ENCODE measurements around the gene TTYH2. TPM values are rescaled to one million over a fixed set of nuclear protein-coding genes. Genes with fewer than 3 reads are reported as not detected.

The TTYH2 gene
- total and polyA plus RNA-seq, 10 of the 15 experiments (the other 5 are each of a cell fraction or from before 2014, with no cell fraction given), result 0.26 to 25.2 (median 6.6) TPM

GRCh38 chr17:74252211-74252610 is 38.8 kb downstream of the TTYH2 start (continued):
- no peak for TF ChIP-seq NBN (IDR thresholded peaks at IDR 0.05)
- no peak for TF ChIP-seq PBX3 (IDR thresholded peaks at IDR 0.05; ENCODE audit: insufficient replicate concordance, low read depth, low read length)
- TF ChIP-seq ETV6 (conservative IDR thresholded peaks at IDR 0.05 in 1 of 2, IDR thresholded peaks at IDR 0.05 in 1 of 2; ENCODE audit: borderline replicate concordance in 1 of 2, low read depth in 1 of 2), result no peak
- no peak for TF ChIP-seq SMAD1 (IDR thresholded peaks at IDR 0.05; ENCODE audit: low read depth, partially characterized antibody)
- no peak for TF ChIP-seq ZNF217 (IDR thresholded peaks at IDR 0.05)
- TF ChIP-seq ESRRA (IDR thresholded peaks at IDR 0.05; ENCODE audit: low read length), result no peak
- TF ChIP-seq USF2 (IDR thresholded peaks at IDR 0.05; ENCODE audit: borderline replicate concordance, low read depth, low read length), result no peak
- no peak for TF ChIP-seq RAD51 (IDR thresholded peaks at IDR 0.05)
- TF ChIP-seq ZZZ3 (IDR thresholded peaks at IDR 0.05; ENCODE audit: control insufficient read depth, insufficient read length, low read depth), result no peak

- Histone ChIP-seq H3K9ac (ENCODE audit: control insufficient read depth, insufficient read depth, low read length) (no peak overlapping the region), H3K79me2 (ENCODE audit: control insufficient read depth, insufficient read depth, low read length) (no peaks in the 10 kb centered on the region), H3K36me3 (ENCODE audit: control insufficient read depth in 2 of 2, insufficient read depth in 2 of 2, low read length in 1 of 2) (peaks cover 0 to 5% of the 10 kb centered on the region in 2 experiments; a peak in 1 of 4 replicates), H3K4me3 (no peak overlapping the region), H3K4me1 (ENCODE audit: control insufficient read depth, insufficient read depth, low read length) (no peaks in the 10 kb centered on the region), H4K20me1 (ENCODE audit: control insufficient read depth, insufficient read depth) (no peaks in the 10 kb centered on the region), H3K4me2 (ENCODE audit: control insufficient read depth, insufficient read depth) (no peak overlapping the region), H3K27me3 (replicated peaks in 1 of 2; ENCODE audit: control insufficient read depth in 2 of 2, insufficient read depth in 2 of 2, low read length in 1 of 2) (no peaks in the 10 kb centered on the region), H3K27ac (ENCODE audit: control insufficient read depth, insufficient read depth) (no peak overlapping the region), H2AFZ (ENCODE audit: control insufficient read depth, low read depth, low read length) (no peak overlapping the region), H3K9me3 (replicated peaks; ENCODE audit: control insufficient read depth, insufficient read depth, low read length) (no peaks in the 10 kb centered on the region)
- in situ Hi-C loops (cut with MboI) (no loop called here), intact Hi-C loops (cut with micrococcal nuclease; ENCODE audit: unreplicated experiment) (no loop called here)
- no TSS peak for BruUV-seq (replicated peaks)
- RAD21 ChIA-PET (ENCODE audit: unreplicated experiment), result no interaction called here
- CTCF ChIA-PET, result no interaction called here
- POLR2A ChIA-PET, result no interaction called here
- ATAC-seq, result no peak
- WGBS (ENCODE audit: insufficient coverage, insufficient replicate concordance, low lambda C conversion rate, missing lambda C conversion rate), result 59% methylated on average over 13 of the region's 13 CpGs
- SMC1A ChIA-PET (ENCODE audit: uncharacterized antibody, unreplicated experiment), result no interaction called here
- no peak for DNase-seq (ENCODE audit: low read depth, low spot score)
- TF ChIP-seq SREBF2 (IDR thresholded peaks at IDR 0.05; ENCODE audit: low read length), result no peak
- no peak for TF ChIP-seq ZBTB11 (CRISPR knock-in tag; IDR thresholded peaks at IDR 0.05)
- no peak for TF ChIP-seq BRCA1 (IDR thresholded peaks at IDR 0.05; ENCODE audit: low read depth, low read length)
- no peak for TF ChIP-seq HDAC6 (IDR thresholded peaks at IDR 0.05; ENCODE audit: unreplicated experiment)
- no peak for TF ChIP-seq MLLT1 (IDR thresholded peaks at IDR 0.05)
- TF ChIP-seq ZNF217 (IDR thresholded peaks at IDR 0.05), result no peak
- no peak for TF ChIP-seq PAX5 (IDR thresholded peaks at IDR 0.05; ENCODE audit: borderline replicate concordance, low read depth, low read length)
- no peak for TF ChIP-seq WRNIP1 (IDR thresholded peaks at IDR 0.05; ENCODE audit: borderline replicate concordance, low read depth, low read length)
- TF ChIP-seq RFX5 (IDR thresholded peaks at IDR 0.05; ENCODE audit: low read depth, low read length), result no peak
- TF ChIP-seq FOXM1 (IDR thresholded peaks at IDR 0.05; ENCODE audit: low read depth, low read length), result no peak
- no peak for FAIRE-seq
Observed at GRCh38 chr17:74253036-74253435, 39.7 kb downstream of the TTYH2 start.

Data from GM12878 (cell line).